Esophagus muscularis mucosa (tissue), 3 donors: ENCODE data around the gene GPR18.

Experiments
- CTCF ChIP-seq, 3 experiments: fragments of 200-600 bp in 2 of 3; fragments of 450-650 bp in 1 of 3; sonication (generic) in 2 of 3; IDR thresholded peaks; one replicate each; pipeline ENCODE4 v1.5.1; 2017 to 2019; ENCODE audit warnings: antibody characterized with exemption in 3 of 3, mild to moderate bottlenecking in 2 of 3, moderate library complexity in 1 of 3
- POLR2A ChIP-seq: fragments of 450-650 bp; IDR thresholded peaks from one replicate; pipeline ENCODE4 v1.6.1; 2017; ENCODE audit warnings: antibody characterized with exemption, moderate library complexity, mild to moderate bottlenecking, low read depth
- POLR2AphosphoS5 ChIP-seq, 2 donors: sonication (generic); formaldehyde crosslinking; IDR thresholded peaks; one replicate each; pipeline ENCODE4 v1.6.1; 2017; ENCODE audit warnings: antibody characterized with exemption in 2 of 2

- no peak for TF ChIP-seq POLR2A
- no peak for TF ChIP-seq CTCF (IDR thresholded peaks at IDR 0.05)
- no peak for TF ChIP-seq POLR2AphosphoS5 (IDR thresholded peaks at IDR 0.05)
Measured at GRCh38 chr13:99217461-99218110, 40.6 kb downstream of the GPR18 start.
